Naive thymus-derived CD4-positive, alpha-beta T cell (primary cell): ENCODE results near the gene FLAD1. TPM values are rescaled to one million over a fixed set of nuclear protein-coding genes. Genes with fewer than 3 reads are reported as not detected.
A peak's percentile ranks its signal among the peaks of the same experiment; 100 is the strongest.

Source experiments
- ATAC-seq: fragments of 150-1000 bp; cut with Tn5 transposase; 2 replicates; pipeline ENCODE4 v1.10.0; 2021; ENCODE audit warnings: mild to moderate bottlenecking, moderate library complexity
- CTCF ChIA-PET: fragments of 350-600 bp; sonication (Branson Sonifier 250); formaldehyde crosslinking; loops from one replicate; lab custom pipeline; 2021; ENCODE audit warnings: antibody characterized with exemption; lab: Charles Lee
- POLR2A ChIA-PET: fragments of 350-600 bp; sonication (Branson Sonifier 250); formaldehyde crosslinking; loops from one replicate; lab custom pipeline; 2021; ENCODE audit warnings: antibody characterized with exemption, inconsistent platforms; lab: Charles Lee
- DNase-seq, 9 donors: peaks; one replicate each; pipeline versions ENCODE4 v3.0.0 to v3.0.0-alpha.2; 2020 to 2022; ENCODE audit warnings: mixed read lengths in 1 of 9
- H3K27ac ChIP-seq: one replicate; pipeline ENCODE4 v1.7.0; 2013; ENCODE audit warnings: mild to moderate bottlenecking, low read depth, low read length, moderate library complexity
- H3K27me3 ChIP-seq, 2 donors: one replicate each; pipeline ENCODE4 v1.7.0; 2013; ENCODE audit warnings: low read length in 2 of 2, mild to moderate bottlenecking in 2 of 2, moderate library complexity in 2 of 2; ENCODE audit not compliant: control insufficient read depth in 2 of 2, insufficient read depth in 2 of 2
- H3K36me3 ChIP-seq, 3 experiments: 1 replicate in 2 of 3; 2 replicates in 1 of 3; pipeline ENCODE4 v1.7.0; 2013; ENCODE audit warnings: low read length in 3 of 3, mild to moderate bottlenecking in 3 of 3, moderate library complexity in 1 of 3; ENCODE audit not compliant: insufficient read depth in 3 of 3, control insufficient read depth in 2 of 3
- H3K4me1 ChIP-seq, 2 donors: one replicate each; pipeline ENCODE4 v1.7.0; 2013; ENCODE audit warnings: low read length in 2 of 2, mild to moderate bottlenecking in 2 of 2, moderate library complexity in 1 of 2; ENCODE audit not compliant: control insufficient read depth in 2 of 2, insufficient read depth in 2 of 2
- H3K4me3 ChIP-seq: 2 replicates; pipeline ENCODE4 v1.7.0; 2013; ENCODE audit warnings: mild to moderate bottlenecking, low read length
- H3K9me3 ChIP-seq, 3 experiments: 1 replicate in 2 of 3; 2 replicates in 1 of 3; pipeline ENCODE4 v1.7.0; 2013; ENCODE audit warnings: low read length in 3 of 3; ENCODE audit not compliant: control insufficient read depth in 2 of 3
- H3K27ac Mint-ChIP-seq, 9 donors: one replicate each; pipeline ENCODE4 v1.8.0; 2020 to 2022; ENCODE audit warnings: mixed read lengths in 9 of 9, mild to moderate bottlenecking in 8 of 9, moderate library complexity in 5 of 9, inconsistent platforms in 2 of 9
- H3K27me3 Mint-ChIP-seq, 5 donors: one replicate each; pipeline ENCODE4 v1.8.0; 2021 to 2022; ENCODE audit warnings: mixed read lengths in 5 of 5, mild to moderate bottlenecking in 1 of 5
- H3K36me3 Mint-ChIP-seq, 5 donors: one replicate each; pipeline ENCODE4 v1.8.0; 2020 to 2022; ENCODE audit warnings: mixed read lengths in 5 of 5, mild to moderate bottlenecking in 3 of 5, inconsistent platforms in 1 of 5
- H3K4me1 Mint-ChIP-seq, 7 donors: one replicate each; pipeline ENCODE4 v1.8.0; 2020 to 2022; ENCODE audit warnings: mixed read lengths in 7 of 7, mild to moderate bottlenecking in 3 of 7, inconsistent platforms in 1 of 7
- H3K4me3 Mint-ChIP-seq, 10 donors: one replicate each; pipeline ENCODE4 v1.8.0; 2020 to 2022; ENCODE audit warnings: mild to moderate bottlenecking in 10 of 10, mixed read lengths in 10 of 10, moderate library complexity in 6 of 10, inconsistent platforms in 2 of 10
- H3K9me3 Mint-ChIP-seq, 11 donors: one replicate each; pipeline ENCODE4 v1.8.0; 2020 to 2022; ENCODE audit warnings: mixed read lengths in 11 of 11, mild to moderate bottlenecking in 4 of 11, inconsistent platforms in 1 of 11, moderate library complexity in 1 of 11
- intact Hi-C, 2 donors: fragments of 100-400 bp; cut with micrococcal nuclease; formaldehyde crosslinking; loops; one replicate each; pipeline ENCODE4 v1.15.1; 2023
- polyA plus RNA-seq, 2 donors: library from polyadenylated mRNA; unstranded; fragments of 300-500 nt; fragmentation: Illumina TruSeq; gene quantifications; one replicate each; pipeline ENCODE4 v1.2.3, GENCODE V29; 2021
- total RNA-seq, 6 experiments: library from RNA in 5 of 6; stranded (reverse) in 5 of 6; gene quantifications; 1 replicate in 5 of 6; 2 replicates in 1 of 6; pipeline ENCODE4 v1.2.3 and lab custom pipeline; 2021 to 2026

FLAD1 gene
- total and polyA plus RNA-seq, 7 experiments from 2014 or later, result 24.4 to 50.2 (median 45.8) TPM

GRCh38 chr1:154999571-155000410 lies 16.6 kb downstream of the FLAD1 start:
- DNase-seq, result peak in 3 of 9 donors; percentile 40 to 82 (median 74)
- peak overlapping the region; percentile 88 for H3K27ac ChIP-seq
- H3K4me3 ChIP-seq, result peak overlapping the region; percentile 68
- Mint-ChIP-seq H3K4me3 (peak overlapping the region; percentile 90 to 100 (median 96)), H3K36me3 (peaks cover 0 to 11% (median 0%) of the 10 kb centered on the region in 5 donors), H3K4me1 (peaks cover 12 to 49% (median 39%) of the 10 kb centered on the region in 7 donors), H3K27ac (peak overlapping the region; percentile 88 to 98 (median 93)), H3K27me3 (no peaks in the 10 kb centered on the region), H3K9me3 (peaks cover 0 to 2% (median 0%) of the 10 kb centered on the region in 11 donors)
- ChIA-PET POLR2A (interaction anchor here (0.6 to 18.2 kb wide), 13 partner anchors 11 to 1644 kb away, joined by 3 to 270 read pairs (median 6); partner anchors contain the start of genes CKS1B, FLAD1, PBXIP1 and PMVK), CTCF (interaction anchor here (0.9 to 17.9 kb wide), 8 partner anchors 13 to 440 kb away, joined by 3 to 291 read pairs (median 6); partner anchors contain the start of genes FLAD1, PBXIP1 and PMVK)
- peaks cover 11 to 19% of the 10 kb centered on the region in 2 donors for H3K4me1 ChIP-seq
- ATAC-seq, result no peak
- no peaks in the 10 kb centered on the region for H3K27me3 ChIP-seq
- peaks cover 0 to 8% (median 0%) of the 10 kb centered on the region in 3 experiments for H3K36me3 ChIP-seq
- H3K9me3 ChIP-seq, result no peaks in the 10 kb centered on the region
- intact Hi-C loops, result loop anchor here (1.0 to 10.0 kb wide), 8 partner anchors 16 to 1505 kb away; partner anchors contain the start of genes ATP8B2 (in 1 of the 2), EFNA4 (in 1 of the 2), FLAD1 (in 1 of the 2) and MEF2D (in 1 of the 2)

- intact Hi-C loops, result loop anchor here (2.0 to 10.0 kb wide), 4 partner anchors 62 to 1504 kb away; partner anchors contain the start of genes ATP8B2 (in 1 of the 2), EFNA4 (in 1 of the 2) and MEF2D (in 1 of the 2)
- ATAC-seq (no peak), DNase-seq (no peak)
- peak overlapping the region; percentile 88 for H3K27ac ChIP-seq
- POLR2A ChIA-PET, result interaction anchor here (1.5 to 18.2 kb wide), 7 partner anchors 15 to 63 kb away, joined by 6 to 270 read pairs (median 19); partner anchors contain the start of genes CKS1B, FLAD1, PBXIP1 and PMVK
- H3K4me1 Mint-ChIP-seq, result peaks cover 14 to 55% (median 41%) of the 10 kb centered on the region in 7 donors
- no peaks in the 10 kb centered on the region for H3K9me3 ChIP-seq
- H3K4me1 ChIP-seq, result peaks cover 13 to 25% of the 10 kb centered on the region in 2 donors
- H3K36me3 Mint-ChIP-seq, result peaks cover 0 to 11% (median 0%) of the 10 kb centered on the region in 5 donors
- CTCF ChIA-PET, result interaction anchor here (0.9 to 17.9 kb wide), 5 partner anchors 13 to 63 kb away, joined by 4 to 291 read pairs (median 9); partner anchors contain the start of genes FLAD1, PBXIP1 and PMVK
- peaks cover 0 to 2% (median 0%) of the 10 kb centered on the region in 11 donors for H3K9me3 Mint-ChIP-seq
- peaks cover 0 to 8% (median 0%) of the 10 kb centered on the region in 3 experiments for H3K36me3 ChIP-seq
- peak overlapping the region; percentile 90 to 100 (median 96) for H3K4me3 Mint-ChIP-seq
- no peaks in the 10 kb centered on the region for H3K27me3 ChIP-seq
- peak overlapping the region; percentile 88 to 98 (median 93) for H3K27ac Mint-ChIP-seq
- H3K27me3 Mint-ChIP-seq, result no peaks in the 10 kb centered on the region
- H3K4me3 ChIP-seq, result peak overlapping the region; percentile 95
Observed at GRCh38 chr1:155000411-155000725, 17.2 kb downstream of the FLAD1 start.

- peaks cover 19 to 58% (median 45%) of the 10 kb centered on the region in 7 donors for H3K4me1 Mint-ChIP-seq
- peaks cover 0 to 2% (median 0%) of the 10 kb centered on the region in 11 donors for H3K9me3 Mint-ChIP-seq
- H3K9me3 ChIP-seq, result no peaks in the 10 kb centered on the region
- peak overlapping the region; percentile 88 for H3K27ac ChIP-seq
- H3K27me3 ChIP-seq, result no peaks in the 10 kb centered on the region
- DNase-seq (peak; percentile 65 to 91 (median 74)), ATAC-seq (peak; percentile 47)
- intact Hi-C loops, result loop anchor here (1.0 to 10.0 kb wide), 7 partner anchors 27 to 1504 kb away; partner anchors contain the start of genes ADAM15 (in 1 of the 2), ATP8B2 (in 1 of the 2), CKS1B (in 1 of the 2) and EFNA4 (in 1 of the 2)
- peak overlapping the region; percentile 90 to 100 (median 95) for H3K4me3 Mint-ChIP-seq
- ChIA-PET CTCF (interaction anchor here (0.9 to 17.9 kb wide), 7 partner anchors 14 to 64 kb away, joined by 3 to 291 read pairs (median 9); partner anchors contain the start of genes FLAD1, PBXIP1 and PMVK), POLR2A (interaction anchor here (0.6 to 18.2 kb wide), 10 partner anchors 8 to 335 kb away, joined by 3 to 270 read pairs (median 6); partner anchors contain the start of genes CKS1B, FLAD1, LENEP and PBXIP1)
- peaks cover 14 to 30% of the 10 kb centered on the region in 2 donors for H3K4me1 ChIP-seq
- H3K36me3 Mint-ChIP-seq, result peaks cover 0 to 11% (median 0%) of the 10 kb centered on the region in 5 donors
- peak overlapping the region in 8 of 9 donors; percentile 88 to 95 (median 90) for H3K27ac Mint-ChIP-seq
- H3K4me3 ChIP-seq, result peak overlapping the region; percentile 95
- H3K36me3 ChIP-seq, result peaks cover 0 to 8% (median 0%) of the 10 kb centered on the region in 3 experiments
- no peaks in the 10 kb centered on the region for H3K27me3 Mint-ChIP-seq
Observed at GRCh38 chr1:155000726-155001424, 17.7 kb downstream of the FLAD1 start.

- Histone ChIP-seq H3K4me1 (peaks cover 18 to 35% of the 10 kb centered on the region in 2 donors), H3K36me3 (peaks cover 0 to 8% (median 0%) of the 10 kb centered on the region in 3 experiments), H3K9me3 (no peaks in the 10 kb centered on the region), H3K4me3 (peak overlapping the region; percentile 95), H3K27ac (peak overlapping the region; percentile 88), H3K27me3 (no peaks in the 10 kb centered on the region)
- no peaks in the 10 kb centered on the region for H3K27me3 Mint-ChIP-seq
- CTCF ChIA-PET, result interaction anchor here (1.0 to 17.9 kb wide), 4 partner anchors 13 to 64 kb away, joined by 3 to 291 read pairs (median 9); partner anchors contain the start of genes PBXIP1 and PMVK
- H3K27ac Mint-ChIP-seq, result peak overlapping the region in 7 of 9 donors; percentile 88 to 95 (median 91)
- peak overlapping the region; percentile 90 to 100 (median 95) for H3K4me3 Mint-ChIP-seq
- ATAC-seq, result no peak
- H3K9me3 Mint-ChIP-seq, result peaks cover 0 to 2% (median 0%) of the 10 kb centered on the region in 11 donors
- DNase-seq, result peak in 1 of 9 donors; percentile 74
- intact Hi-C loops, result loop anchor here (1.0 to 10.0 kb wide), 7 partner anchors 27 to 1503 kb away; partner anchors contain the start of genes ADAM15 (in 1 of the 2), ATP8B2 (in 1 of the 2), CKS1B (in 1 of the 2) and EFNA4 (in 1 of the 2)
- H3K4me1 Mint-ChIP-seq, result peaks cover 24 to 58% (median 49%) of the 10 kb centered on the region in 7 donors
- POLR2A ChIA-PET, result interaction anchor here (0.6 to 18.2 kb wide), 9 partner anchors 9 to 335 kb away, joined by 3 to 270 read pairs (median 6); partner anchors contain the start of genes CKS1B, FLAD1, LENEP and PBXIP1
- peaks cover 0 to 14% (median 0%) of the 10 kb centered on the region in 5 donors for H3K36me3 Mint-ChIP-seq
Observed at GRCh38 chr1:155001425-155001674, 18.2 kb downstream of the FLAD1 start.

GRCh38 chr1:155001675-155002463 lies 18.7 kb downstream of the FLAD1 start:
- H3K9me3 ChIP-seq, result no peaks in the 10 kb centered on the region
- Mint-ChIP-seq H3K27ac (peak overlapping the region; percentile 70 to 99 (median 91)), H3K4me1 (peaks cover 29 to 63% (median 55%) of the 10 kb centered on the region in 7 donors), H3K27me3 (no peaks in the 10 kb centered on the region), H3K9me3 (peaks cover 0 to 2% (median 0%) of the 10 kb centered on the region in 11 donors), H3K4me3 (peak overlapping the region; percentile 90 to 100 (median 95)), H3K36me3 (peaks cover 0 to 17% (median 0%) of the 10 kb centered on the region in 5 donors)
- intact Hi-C loops, result loop anchor here (1.0 to 10.0 kb wide), 18 partner anchors 8 to 1503 kb away; partner anchors contain the start of genes CKS1B (in 2 of the 2), EFNA4 (in 2 of the 2), ADAM15 (in 1 of the 2) and ATP8B2 (in 1 of the 2)
- H3K4me3 ChIP-seq, result peak overlapping the region; percentile 95
- ATAC-seq (peak; percentile 87), DNase-seq (peak; percentile 90 to 98 (median 95))
- peak overlapping the region; percentile 88 for H3K27ac ChIP-seq
- H3K4me1 ChIP-seq, result peaks cover 23 to 40% of the 10 kb centered on the region in 2 donors
- ChIA-PET POLR2A (interaction anchor here (0.7 to 18.2 kb wide), 9 partner anchors 9 to 242 kb away, joined by 3 to 270 read pairs (median 6); partner anchors contain the start of genes CKS1B, FLAD1, LENEP and PBXIP1), CTCF (interaction anchor here (0.6 to 17.9 kb wide), 5 partner anchors 13 to 65 kb away, joined by 3 to 291 read pairs (median 9); partner anchors contain the start of genes PBXIP1 and PMVK)
- no peaks in the 10 kb centered on the region for H3K27me3 ChIP-seq
- H3K36me3 ChIP-seq, result peaks cover 0 to 8% (median 0%) of the 10 kb centered on the region in 3 experiments
